ENCODE data around the gene PHF13. TPM values are rescaled to one million over a fixed set of nuclear protein-coding genes. Genes with fewer than 3 reads are reported as not detected.

Gene PHF13
- total RNA-seq, 2 donors from 2014 or later = 13.8 to 79.2 TPM

DNA sequence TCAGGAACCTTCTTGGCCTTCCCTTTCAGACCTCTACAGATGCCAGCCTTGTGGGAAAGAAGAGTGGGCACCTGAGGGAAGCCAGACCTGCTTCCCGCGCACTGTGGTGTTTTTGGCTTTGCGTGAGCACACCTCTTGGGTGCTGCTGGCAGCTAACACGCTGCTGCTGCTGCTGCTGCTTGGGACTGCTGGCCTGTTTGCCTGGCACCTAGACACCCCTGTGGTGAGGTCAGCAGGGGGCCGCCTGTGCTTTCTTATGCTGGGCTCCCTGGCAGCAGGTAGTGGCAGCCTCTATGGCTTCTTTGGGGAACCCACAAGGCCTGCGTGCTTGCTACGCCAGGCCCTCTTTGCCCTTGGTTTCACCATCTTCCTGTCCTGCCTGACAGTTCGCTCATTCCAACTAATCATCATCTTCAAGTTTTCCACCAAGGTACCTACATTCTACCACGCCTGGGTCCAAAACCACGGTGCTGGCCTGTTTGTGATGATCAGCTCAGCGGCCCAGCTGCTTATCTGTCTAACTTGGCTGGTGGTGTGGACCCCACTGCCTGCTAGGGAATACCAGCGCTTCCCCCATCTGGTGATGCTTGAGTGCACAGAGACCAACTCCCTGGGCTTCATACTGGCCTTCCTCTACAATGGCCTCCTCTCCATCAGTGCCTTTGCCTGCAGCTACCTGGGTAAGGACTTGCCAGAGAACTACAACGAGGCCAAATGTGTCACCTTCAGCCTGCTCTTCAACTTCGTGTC is 34.7 kb upstream of the PHF13 start:
- Histone ChIP-seq H3K36me3 (no peaks in the 10 kb centered on the region), H3K4me3 (no peak overlapping the region), H3K27me3 (replicated peaks; ENCODE audit: insufficient read depth) (no peaks in the 10 kb centered on the region), H3K27ac (peak overlapping the region; percentile 90 to 94), H3K9me3 (no peaks in the 10 kb centered on the region), H3K4me1 (replicated peaks) (peaks cover 16% of the 10 kb centered on the region)
- TF ChIP-seq POLR2AphosphoS5 (IDR thresholded peaks at IDR 0.05) = no peak
- no peak for TF ChIP-seq CTCF (IDR thresholded peaks at IDR 0.05)
- TF ChIP-seq POLR2A (IDR thresholded peaks at IDR 0.05) = no peak
- intact Hi-C loops (cut with DNase I) = no loop called here
- WGBS = 86% methylated on average over 14 of the region's 14 CpGs
- DNase-seq (ENCODE audit: low spot score) = no peak

DNA sequence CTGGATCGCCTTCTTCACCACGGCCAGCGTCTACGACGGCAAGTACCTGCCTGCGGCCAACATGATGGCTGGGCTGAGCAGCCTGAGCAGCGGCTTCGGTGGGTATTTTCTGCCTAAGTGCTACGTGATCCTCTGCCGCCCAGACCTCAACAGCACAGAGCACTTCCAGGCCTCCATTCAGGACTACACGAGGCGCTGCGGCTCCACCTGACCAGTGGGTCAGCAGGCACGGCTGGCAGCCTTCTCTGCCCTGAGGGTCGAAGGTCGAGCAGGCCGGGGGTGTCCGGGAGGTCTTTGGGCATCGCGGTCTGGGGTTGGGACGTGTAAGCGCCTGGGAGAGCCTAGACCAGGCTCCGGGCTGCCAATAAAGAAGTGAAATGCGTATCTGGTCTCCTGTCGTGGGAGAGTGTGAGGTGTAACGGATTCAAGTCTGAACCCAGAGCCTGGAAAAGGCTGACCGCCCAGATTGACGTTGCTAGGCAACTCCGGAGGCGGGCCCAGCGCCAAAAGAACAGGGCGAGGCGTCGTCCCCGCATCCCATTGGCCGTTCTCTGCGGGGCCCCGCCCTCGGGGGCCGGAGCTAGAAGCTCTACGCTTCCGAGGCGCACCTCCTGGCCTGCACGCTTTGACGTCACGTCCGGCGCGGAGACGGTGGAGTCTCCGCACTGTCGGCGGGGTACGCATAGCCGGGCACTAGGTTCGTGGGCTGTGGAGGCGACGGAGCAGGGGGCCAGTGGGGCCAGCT is 34.0 kb upstream of the PHF13 start, which contains the start of gene ZBTB48:
Gene ZBTB48, plus strand, starts transcription at position 621 of the 745 bp plus-strand sequence. CDS start 616 bp downstream, outside the sequence.
- H3K27ac ChIP-seq = peak within 1 kb of the TSS; percentile 90 to 94
- no peaks in the 10 kb centered on the region for H3K9me3 ChIP-seq
- H3K4me3 ChIP-seq = peak within 1 kb of the TSS; percentile 87 to 90
- TF ChIP-seq CTCF (IDR thresholded peaks at IDR 0.05) = peak in 1 of 4 experiments; percentile 16
- peak; percentile 99 for TF ChIP-seq POLR2AphosphoS5 (IDR thresholded peaks at IDR 0.05)
- TF ChIP-seq POLR2A (IDR thresholded peaks at IDR 0.05) = peak; percentile 95
- DNase-seq (ENCODE audit: low spot score) = peak; percentile 99
- H3K27me3 ChIP-seq (replicated peaks; ENCODE audit: insufficient read depth) = no peaks in the 10 kb centered on the region
- 7% methylated on average over 43 of the region's 58 CpGs for WGBS
- peaks cover 16% of the 10 kb centered on the region for H3K4me1 ChIP-seq (replicated peaks)
- intact Hi-C loops (cut with DNase I) = loop anchor here (2.0 kb wide), 1 partner anchor 25 kb away; the partner anchor contains the start of genes NOL9 and TAS1R1
- no peaks in the 10 kb centered on the region for H3K36me3 ChIP-seq

GRCh38 chr1:6580119-6580592 is 33.4 kb upstream of the PHF13 start:
- Histone ChIP-seq H3K36me3 (no peaks in the 10 kb centered on the region), H3K4me3 (peak overlapping the region; percentile 87 to 90), H3K4me1 (replicated peaks) (peaks cover 16% of the 10 kb centered on the region), H3K9me3 (no peaks in the 10 kb centered on the region), H3K27me3 (replicated peaks; ENCODE audit: insufficient read depth) (no peaks in the 10 kb centered on the region), H3K27ac (peak overlapping the region; percentile 90 to 94)
- DNase-seq (ENCODE audit: low spot score) = no peak
- under 1% methylated on average over 29 of the region's 30 CpGs for WGBS
- intact Hi-C loops (cut with DNase I) = loop anchor here (2.0 kb wide), 1 partner anchor 25 kb away; the partner anchor contains the start of genes NOL9 and TAS1R1
- TF ChIP-seq POLR2AphosphoS5 (IDR thresholded peaks at IDR 0.05) (no peak), CTCF (IDR thresholded peaks at IDR 0.05) (no peak), POLR2A (IDR thresholded peaks at IDR 0.05) (no peak)

- TF ChIP-seq POLR2AphosphoS5 (IDR thresholded peaks at IDR 0.05) (no peak), POLR2A (IDR thresholded peaks at IDR 0.05) (no peak), CTCF (IDR thresholded peaks at IDR 0.05) (no peak)
- Histone ChIP-seq H3K36me3 (no peaks in the 10 kb centered on the region), H3K27ac (peak overlapping the region; percentile 90 to 94), H3K4me1 (replicated peaks) (peaks cover 16% of the 10 kb centered on the region), H3K9me3 (no peaks in the 10 kb centered on the region), H3K27me3 (replicated peaks; ENCODE audit: insufficient read depth) (no peaks in the 10 kb centered on the region), H3K4me3 (peak overlapping the region; percentile 87 to 90)
- intact Hi-C loops (cut with DNase I) = loop anchor here (2.0 kb wide), 1 partner anchor 26 kb away; the partner anchor contains the start of genes NOL9 and TAS1R1
- 23% methylated on average over 18 of the region's 19 CpGs for WGBS
- no peak for DNase-seq (ENCODE audit: low spot score)
Measured at GRCh38 chr1:6580593-6581409, 32.7 kb upstream of the PHF13 start.

All from prostate gland (tissue), 2 donors.